ENCODE results near the gene FITM1.

FITM1 gene

GRCh38 chr14:24160850-24161804 lies 30.7 kb downstream of the FITM1 start, which contains the start of gene IRF9:
TSS of gene IRF9 (plus strand) at chr14:24161265. CDS start at chr14:24162145, 880 bp downstream.
- DNase-seq (ENCODE audit: low read depth, low spot score) = peak; percentile 94

DNA sequence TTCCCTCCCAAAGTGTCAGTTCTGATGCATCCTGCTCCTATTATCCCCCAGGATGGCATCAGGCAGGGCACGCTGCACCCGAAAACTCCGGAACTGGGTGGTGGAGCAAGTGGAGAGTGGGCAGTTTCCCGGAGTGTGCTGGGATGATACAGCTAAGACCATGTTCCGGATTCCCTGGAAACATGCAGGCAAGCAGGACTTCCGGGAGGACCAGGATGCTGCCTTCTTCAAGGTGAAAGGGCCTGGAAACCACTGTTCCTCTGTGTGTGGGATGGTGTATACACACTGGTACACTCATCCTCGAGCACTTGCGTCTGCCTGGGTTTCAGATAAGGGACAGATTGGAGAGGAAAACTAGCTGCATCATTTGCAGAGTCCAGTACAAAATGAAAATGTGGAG lies 31.6 kb downstream of the FITM1 start:
- DNase-seq (ENCODE audit: low read depth, low spot score) = no peak

DNA sequence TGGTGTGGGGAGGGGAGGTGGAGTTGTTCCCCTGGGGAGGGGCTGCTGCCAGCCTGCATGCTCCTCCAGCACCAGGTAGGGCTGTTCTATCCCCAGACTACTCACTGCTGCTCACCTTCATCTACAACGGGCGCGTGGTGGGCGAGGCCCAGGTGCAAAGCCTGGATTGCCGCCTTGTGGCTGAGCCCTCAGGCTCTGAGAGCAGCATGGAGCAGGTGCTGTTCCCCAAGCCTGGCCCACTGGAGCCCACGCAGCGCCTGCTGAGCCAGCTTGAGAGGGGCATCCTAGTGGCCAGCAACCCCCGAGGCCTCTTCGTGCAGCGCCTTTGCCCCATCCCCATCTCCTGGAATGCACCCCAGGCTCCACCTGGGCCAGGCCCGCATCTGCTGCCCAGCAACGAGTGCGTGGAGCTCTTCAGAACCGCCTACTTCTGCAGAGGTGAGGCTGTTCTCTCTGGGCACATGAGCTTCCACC lies 34.1 kb downstream of the FITM1 start:
- DNase-seq (ENCODE audit: low read depth, low spot score) = no peak

DNA sequence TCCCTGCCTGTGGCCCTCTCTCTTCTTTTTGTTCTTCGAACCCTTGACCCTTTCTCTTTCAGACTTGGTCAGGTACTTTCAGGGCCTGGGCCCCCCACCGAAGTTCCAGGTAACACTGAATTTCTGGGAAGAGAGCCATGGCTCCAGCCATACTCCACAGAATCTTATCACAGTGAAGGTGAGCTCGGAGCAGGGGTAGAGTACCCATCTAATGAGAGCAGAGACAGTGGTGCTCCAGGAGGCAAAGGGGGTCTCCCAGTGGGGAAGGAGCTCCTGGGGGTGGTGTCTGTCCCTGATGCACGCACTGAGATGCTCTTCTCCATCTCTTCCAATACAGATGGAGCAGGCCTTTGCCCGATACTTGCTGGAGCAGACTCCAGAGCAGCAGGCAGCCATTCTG lies 35.3 kb downstream of the FITM1 start:
- DNase-seq (ENCODE audit: low read depth, low spot score) = no peak

- DNase-seq (ENCODE audit: low read depth, low spot score) = no peak
Observed at GRCh38 chr14:24167469-24168114, 37.1 kb downstream of the FITM1 start.

DNA sequence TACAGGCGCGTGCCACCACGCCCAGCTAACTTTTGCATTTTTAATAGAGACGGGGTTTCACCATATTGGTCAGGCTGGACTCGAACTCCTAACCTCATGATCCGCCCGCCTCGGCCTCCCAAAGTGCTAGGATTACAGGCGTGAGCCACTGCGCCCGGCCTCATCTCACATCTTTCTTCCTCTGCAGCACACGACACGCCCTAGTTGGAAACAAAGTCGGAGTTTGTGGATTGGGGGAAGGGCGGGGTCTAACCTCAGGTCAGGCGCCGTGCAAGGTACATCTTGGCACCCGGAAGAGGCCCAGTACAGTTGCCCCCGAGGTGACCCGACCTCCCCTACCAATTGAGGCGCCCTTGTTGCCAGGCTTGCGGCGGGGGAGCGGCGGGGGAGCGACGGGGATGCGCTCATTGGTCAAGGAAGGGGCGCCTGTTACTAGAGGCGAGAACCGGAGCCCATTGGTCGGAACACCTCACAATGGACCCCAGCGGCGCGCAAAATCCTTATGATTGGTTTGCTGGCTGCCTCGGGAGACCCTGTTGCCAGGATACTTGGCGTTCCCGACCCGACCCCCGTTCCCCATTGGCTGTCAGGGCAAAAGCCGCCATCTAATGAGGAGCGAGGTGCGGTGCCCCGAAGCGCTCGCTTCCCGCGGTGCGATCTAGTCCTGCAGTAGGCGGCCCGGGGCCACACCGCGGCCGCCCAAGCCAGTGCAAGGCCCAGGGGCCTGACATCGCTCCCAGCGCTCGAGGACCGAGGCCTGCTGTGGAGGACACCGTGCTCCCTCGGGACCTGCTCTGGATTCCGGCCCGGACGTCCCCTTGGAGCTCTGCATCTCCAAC lies 41.2 kb downstream of the FITM1 start, which contains the start of gene REC8:
REC8 (plus strand) TSS at position 659 of the 839 bp plus-strand sequence. CDS start 473 bp downstream, outside the sequence.
- DNase-seq (ENCODE audit: low read depth, low spot score) = peak; percentile 44

GRCh38 chr14:24172261-24172860 lies 41.9 kb downstream of the FITM1 start:
- DNase-seq (ENCODE audit: low read depth, low spot score) = no peak

GRCh38 chr14:24172871-24173281 lies 42.4 kb downstream of the FITM1 start:
- DNase-seq (ENCODE audit: low read depth, low spot score) = no peak

- DNase-seq (ENCODE audit: low read depth, low spot score) = no peak
Observed at GRCh38 chr14:24176599-24176998, 46.1 kb downstream of the FITM1 start.

GRCh38 chr14:24177041-24177825 lies 46.8 kb downstream of the FITM1 start:
- no peak for DNase-seq (ENCODE audit: low read depth, low spot score)

DNA sequence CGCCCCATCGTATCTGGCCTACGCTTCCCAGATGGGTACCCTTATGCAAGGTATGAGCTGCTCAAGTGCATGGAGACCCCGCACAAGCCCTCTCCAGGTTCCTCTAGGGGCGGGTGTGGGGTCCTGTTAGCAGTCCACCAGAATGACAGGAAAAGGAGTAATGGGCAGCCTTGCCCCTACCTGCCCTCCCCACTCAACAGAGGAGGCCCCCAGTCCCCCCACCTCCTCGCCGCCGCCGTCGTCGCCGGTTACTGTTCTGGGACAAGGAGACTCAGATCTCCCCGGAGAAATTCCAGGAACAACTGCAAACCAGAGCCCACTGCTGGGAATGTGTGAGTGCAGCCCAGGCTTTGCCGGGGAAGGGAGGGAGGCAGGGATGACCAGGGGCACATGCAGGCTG lies 47.4 kb downstream of the FITM1 start:
- no peak for DNase-seq (ENCODE audit: low read depth, low spot score)

DNA sequence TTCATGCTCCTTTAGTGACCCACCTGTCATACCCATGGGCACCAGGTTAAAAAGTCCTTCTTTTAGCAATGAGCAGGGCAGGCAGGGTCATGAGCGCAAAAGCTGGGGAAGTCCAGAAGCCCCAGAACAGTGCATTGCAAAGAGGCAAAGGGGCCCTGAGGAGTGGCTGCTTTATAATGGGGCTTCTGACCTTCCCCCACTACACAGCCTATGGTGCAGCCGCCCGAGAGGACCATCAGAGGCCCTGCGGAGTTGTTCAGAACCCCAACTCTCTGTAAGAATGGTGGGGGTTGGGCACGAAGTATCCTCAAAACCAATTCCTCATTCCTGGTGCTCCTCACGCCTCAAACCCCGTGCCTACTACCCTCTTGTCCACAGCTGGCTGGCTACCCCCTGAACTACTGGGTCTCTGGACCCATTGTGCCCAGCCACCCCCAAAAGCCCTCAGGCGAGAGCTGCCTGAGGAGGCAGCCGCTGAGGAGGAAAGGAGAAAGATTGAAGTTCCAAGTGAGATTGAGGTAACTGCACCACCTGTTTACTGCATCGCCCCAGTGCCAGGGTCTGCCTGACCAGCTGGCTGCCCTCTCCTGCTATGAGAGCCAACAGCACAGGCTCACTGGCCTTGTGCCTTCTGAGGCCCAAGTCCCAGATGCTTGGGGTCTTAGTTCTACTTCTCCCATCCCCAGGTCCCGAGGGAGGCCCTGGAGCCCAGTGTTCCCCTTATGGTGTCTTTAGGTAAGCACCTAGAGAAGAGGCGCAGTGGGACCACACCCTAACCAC lies 48.1 kb downstream of the FITM1 start:
- DNase-seq (ENCODE audit: low read depth, low spot score) = no peak

DNA sequence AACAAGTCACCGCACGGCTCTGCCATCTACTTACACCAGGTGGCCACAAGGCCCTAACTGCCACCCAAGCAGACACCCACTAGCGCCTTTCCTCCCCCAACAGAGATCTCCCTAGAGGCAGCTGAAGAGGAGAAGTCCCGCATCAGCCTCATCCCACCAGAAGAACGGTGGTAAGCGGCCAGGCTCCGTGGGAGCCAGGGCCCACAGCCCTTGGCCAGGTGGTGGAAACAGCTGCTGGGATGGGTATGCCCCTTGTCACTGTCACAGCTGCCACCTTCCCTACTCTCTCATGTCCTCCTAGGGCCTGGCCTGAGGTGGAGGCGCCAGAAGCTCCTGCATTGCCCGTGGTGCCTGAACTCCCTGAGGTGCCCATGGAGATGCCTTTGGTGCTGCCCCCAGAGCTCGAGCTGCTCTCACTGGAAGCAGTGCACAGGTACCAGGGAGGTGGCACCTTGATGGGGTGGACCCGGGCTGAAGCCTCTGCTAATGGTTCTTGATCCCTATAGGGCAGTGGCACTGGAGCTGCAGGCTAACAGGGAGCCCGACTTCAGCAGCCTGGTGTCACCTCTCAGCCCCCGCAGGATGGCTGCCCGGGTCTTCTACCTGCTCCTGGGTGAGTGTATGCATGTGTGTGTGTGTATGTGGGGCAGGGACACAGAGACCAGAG lies 49.0 kb downstream of the FITM1 start:
- no peak for DNase-seq (ENCODE audit: low read depth, low spot score)

- DNase-seq (ENCODE audit: low read depth, low spot score) = no peak
Observed at GRCh38 chr14:24179961-24180796, 49.7 kb downstream of the FITM1 start.

DNA sequence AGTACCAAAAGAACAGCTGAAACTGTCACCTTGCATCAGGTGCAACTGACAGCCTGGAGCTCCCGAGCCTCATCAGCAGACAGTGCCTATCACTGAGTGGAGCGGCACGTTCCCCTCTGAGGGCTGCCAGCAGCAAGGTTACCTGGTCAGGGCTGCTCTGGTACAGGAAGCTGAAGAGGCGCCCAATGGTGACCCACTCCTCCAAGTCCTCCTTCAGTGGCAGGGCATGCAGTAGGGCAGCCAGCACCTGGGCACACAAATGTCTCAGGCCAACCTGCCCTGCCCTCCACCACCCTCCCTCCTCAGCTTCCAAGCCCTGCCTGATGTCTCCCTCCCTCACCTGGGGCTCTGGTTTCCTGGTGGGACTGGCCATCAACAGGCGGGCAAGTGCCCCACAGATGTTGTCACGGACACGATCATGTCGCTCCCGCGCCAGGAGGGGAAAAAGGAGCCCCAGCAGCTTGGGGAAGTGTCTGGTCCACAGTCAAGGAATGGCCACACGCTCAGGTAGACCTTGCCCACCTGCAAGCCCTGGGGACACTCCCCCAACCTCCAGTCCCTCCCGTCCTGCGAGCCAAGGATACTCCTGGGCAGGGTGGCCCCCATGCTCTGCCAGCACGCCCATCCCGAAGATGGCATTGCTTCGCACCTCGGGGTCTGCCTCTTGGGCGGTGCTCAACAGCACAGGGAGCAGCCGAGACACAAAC lies 51.1 kb downstream of the FITM1 start:
- DNase-seq (ENCODE audit: low read depth, low spot score) = no peak
